B cell (primary cell): ENCODE results near the gene NYAP1. TPM values are rescaled to one million over a fixed set of nuclear protein-coding genes. Genes with fewer than 3 reads are reported as not detected.

Experiments used
- ATAC-seq: fragments of 200-7000 bp; cut with Tn5 transposase; one replicate; pipeline ENCODE4 v1.10.0; 2021; ENCODE audit warnings: low read depth, mild to moderate bottlenecking, moderate number of reproducible peaks, moderate library complexity
- CTCF ChIA-PET: fragments of 350-600 bp; sonication (Branson Sonifier 250); formaldehyde crosslinking; loops from one replicate; lab custom pipeline; 2021; ENCODE audit warnings: antibody characterized with exemption, inconsistent platforms; lab: Charles Lee
- POLR2A ChIA-PET: fragments of 350-600 bp; sonication (Branson Sonifier 250); formaldehyde crosslinking; loops from one replicate; lab custom pipeline; 2021; ENCODE audit warnings: antibody characterized with exemption; lab: Charles Lee
- DNase-seq: peaks from one replicate; pipeline ENCODE4 v3.0.0; 2013
- H2AFZ ChIP-seq: 2 replicates; pipeline ENCODE4 v1.6.1; 2012; ENCODE audit warnings: mild to moderate bottlenecking, low read depth, low read length; ENCODE audit not compliant: insufficient read depth, poor library complexity, severe bottlenecking
- H3K27ac ChIP-seq, 2 donors: 1 replicate in 1 of 2; 2 replicates in 1 of 2; pipeline ENCODE4 v1.5.1; 2012 to 2013; ENCODE audit warnings: low read length in 2 of 2, mild to moderate bottlenecking in 2 of 2, moderate library complexity in 1 of 2
- H3K27me3 ChIP-seq, 4 experiments: fragments of 200-600 bp in 1 of 4; sonication (generic) in 1 of 4; replicated peaks in 1 of 4; 1 replicate in 2 of 4; 2 replicates in 2 of 4; pipeline versions ENCODE4 v1.6.1 to v1.7.0; 2013 to 2016; ENCODE audit warnings: low read length in 3 of 4, mild to moderate bottlenecking in 2 of 4, mixed read lengths in 1 of 4, moderate library complexity in 1 of 4; ENCODE audit not compliant: insufficient read depth in 4 of 4, control insufficient read depth in 3 of 4; ENCODE audit errors: control extremely low read depth in 1 of 4
- H3K36me3 ChIP-seq, 2 experiments: replicated peaks in 1 of 2; 1 replicate in 1 of 2; 2 replicates in 1 of 2; pipeline versions ENCODE4 v1.6.1 to v1.7.1; 2013; ENCODE audit warnings: low read length in 1 of 2; ENCODE audit not compliant: insufficient read depth in 2 of 2, control insufficient read depth in 1 of 2; ENCODE audit errors: control extremely low read depth in 1 of 2, extremely low read depth in 1 of 2
- H3K4me1 ChIP-seq, 2 donors: fragments of 200-600 bp in 1 of 2; sonication (generic) in 1 of 2; 1 replicate in 1 of 2; 2 replicates in 1 of 2; pipeline versions ENCODE4 v1.5.1 to v1.6.1; 2013 to 2017; ENCODE audit warnings: low read length in 2 of 2; ENCODE audit not compliant: control insufficient read depth in 2 of 2, insufficient read depth in 2 of 2
- H3K4me2 ChIP-seq: replicated peaks from 2 replicates; pipeline ENCODE3; 2012; ENCODE audit warnings: mild to moderate bottlenecking, low read depth, low read length; ENCODE audit not compliant: poor library complexity, severe bottlenecking
- H3K4me3 ChIP-seq, 5 experiments: fragments of 200-600 bp in 1 of 5; sonication (generic) in 1 of 5; 1 replicate in 3 of 5; 2 replicates in 2 of 5; pipeline versions ENCODE4 v1.5.1 to v1.7.0; 2011 to 2016; ENCODE audit warnings: low read length in 4 of 5, mild to moderate bottlenecking in 4 of 5, low read depth in 2 of 5, control low read depth in 1 of 5, moderate library complexity in 1 of 5; ENCODE audit not compliant: insufficient read depth in 1 of 5; ENCODE audit errors: control extremely low read depth in 1 of 5, extremely low read depth in 1 of 5
- H3K79me2 ChIP-seq: fragments of 200-600 bp; sonication (generic); one replicate; pipeline ENCODE4 v1.6.0; 2016; ENCODE audit warnings: low read length; ENCODE audit not compliant: control insufficient read depth, insufficient read depth
- H3K9ac ChIP-seq: fragments of 200-600 bp; sonication (generic); 2 replicates; pipeline ENCODE4 v1.6.1; 2017; ENCODE audit warnings: mild to moderate bottlenecking, low read length, moderate library complexity
- H3K9me3 ChIP-seq, 3 donors: one replicate each; pipeline versions ENCODE4 v1.6.1 to v1.7.1; 2013; ENCODE audit warnings: low read length in 2 of 3; ENCODE audit not compliant: control insufficient read depth in 2 of 3, insufficient read depth in 1 of 3; ENCODE audit errors: control extremely low read depth in 1 of 3
- H4K20me1 ChIP-seq: 2 replicates; pipeline ENCODE4 v1.6.0; 2012; ENCODE audit warnings: mild to moderate bottlenecking, low read length; ENCODE audit not compliant: insufficient read depth, control insufficient read depth, poor library complexity, severe bottlenecking
- H3K27ac Mint-ChIP-seq: one replicate; pipeline ENCODE4 v1.8.0; 2021; ENCODE audit warnings: mixed read lengths
- H3K27me3 Mint-ChIP-seq: one replicate; pipeline ENCODE4 v1.8.0; 2021; ENCODE audit warnings: mixed read lengths
- H3K4me1 Mint-ChIP-seq: one replicate; pipeline ENCODE4 v1.8.0; 2021; ENCODE audit warnings: mixed read lengths
- H3K4me3 Mint-ChIP-seq: one replicate; pipeline ENCODE4 v1.8.0; 2021; ENCODE audit warnings: mixed read lengths
- H3K9me3 Mint-ChIP-seq: one replicate; pipeline ENCODE4 v1.8.0; 2022; ENCODE audit warnings: mixed read lengths; ENCODE audit not compliant: insufficient read depth
- CTCF ChIP-seq: fragments of 200-600 bp; IDR thresholded peaks from one replicate; pipeline ENCODE4 v1.8.0; 2022; ENCODE audit warnings: antibody characterized with exemption, mild to moderate bottlenecking
- EZH2 ChIP-seq: IDR thresholded peaks from 2 replicates; pipeline ENCODE4 v1.6.1; 2012; ENCODE audit warnings: borderline replicate concordance, low read depth, mild to moderate bottlenecking, moderate library complexity, low read length; ENCODE audit not compliant: insufficient read depth, poor library complexity, severe bottlenecking
- WGBS: methylation state at CpG from one replicate; pipeline ENCODE4 v1.1.5; 2013; ENCODE audit warnings: missing lambda C conversion rate; ENCODE audit not compliant: insufficient coverage; 5-methylcytosine and 5-hydroxymethylcytosine counted together
- intact Hi-C: fragments of 100-400 bp; cut with micrococcal nuclease; formaldehyde crosslinking; loops from one replicate; pipeline ENCODE4 v1.10.0; 2022
- polyA plus RNA-seq: library from polyadenylated mRNA; depleted of rRNA; stranded (reverse); fragments of >200 nt; gene quantifications from 2 replicates; pipeline ENCODE4 v1.2.3, GENCODE V29; 2012
- total RNA-seq, 2 donors: library from RNA; stranded (reverse); fragments of 120-200 nt in 1 of 2; gene quantifications; 1 replicate in 1 of 2; 2 replicates in 1 of 2; pipeline versions ENCODE4 v1.2.3 to v1.2.4, GENCODE V29; 2013 to 2022

Gene NYAP1
- total and polyA plus RNA-seq, 2 donors (not counting 1 experiment from before 2014, with no cell fraction given) = 0.06 TPM; not detected in 1

GRCh38 chr7:100457033-100457432 is 26.7 kb upstream of the NYAP1 start:
- WGBS = 100% methylated on average over 1 of the region's 6 CpGs
- H3K4me1 ChIP-seq = no peaks in the 10 kb centered on the region
- peaks cover 1 to 7% of the 10 kb centered on the region in 2 experiments for H3K36me3 ChIP-seq
- Mint-ChIP-seq H3K4me3 (no peak overlapping the region), H3K4me1 (peaks cover 3% of the 10 kb centered on the region), H3K9me3 (no peaks in the 10 kb centered on the region), H3K27ac (no peak overlapping the region), H3K27me3 (no peaks in the 10 kb centered on the region)
- DNase-seq (no peak), ATAC-seq (no peak)
- no peak overlapping the region for H2AFZ ChIP-seq
- H3K9me3 ChIP-seq = no peaks in the 10 kb centered on the region
- CTCF ChIA-PET = interaction anchor here (2.6 kb wide), 1 partner anchor 12 kb away, joined by 8 read pairs; no protein-coding TSS in a partner anchor
- H3K4me3 ChIP-seq = no peak overlapping the region
- H3K4me2 ChIP-seq = no peak overlapping the region
- no peak overlapping the region for H3K27ac ChIP-seq
- POLR2A ChIA-PET = interaction anchor here (0.7 to 0.8 kb wide), 3 partner anchors 10 to 47 kb away, joined by 3 to 8 read pairs (median 7); no protein-coding TSS in a partner anchor
- no peaks in the 10 kb centered on the region for H4K20me1 ChIP-seq
- no peaks in the 10 kb centered on the region for H3K79me2 ChIP-seq
- TF ChIP-seq EZH2 (no peak), CTCF (no peak)
- no peak overlapping the region for H3K9ac ChIP-seq
- H3K27me3 ChIP-seq = no peaks in the 10 kb centered on the region
- intact Hi-C loops = no loop called here

GRCh38 chr7:100464210-100464660 is 19.5 kb upstream of the NYAP1 start, which contains the start of gene SPACDR:
Gene SPACDR, minus strand, starts transcription at chr7:100464260. Its CDS starts 235 bp downstream, at chr7:100464025.
- no peak within 1 kb of the TSS for H3K27ac Mint-ChIP-seq
- Histone ChIP-seq H3K9me3 (no peaks in the 10 kb centered on the region), H3K27me3 (no peaks in the 10 kb centered on the region), H2AFZ (no peak within 1 kb of the TSS), H3K36me3 (peaks cover 4 to 29% of the 10 kb centered on the region in 2 experiments), H3K27ac (no peak within 1 kb of the TSS), H3K4me2 (no peak within 1 kb of the TSS), H4K20me1 (peaks cover 27% of the 10 kb centered on the region), H3K4me3 (no peak within 1 kb of the TSS), H3K4me1 (no peaks in the 10 kb centered on the region), H3K79me2 (peaks cover 25% of the 10 kb centered on the region), H3K9ac (no peak within 1 kb of the TSS)
- H3K9me3 Mint-ChIP-seq = no peaks in the 10 kb centered on the region
- no CpG with 5 or more reads among the region's 7 CpGs for WGBS
- TF ChIP-seq CTCF (no peak), EZH2 (no peak)
- no peak within 1 kb of the TSS for H3K4me3 Mint-ChIP-seq
- ChIA-PET POLR2A (interaction anchor here (0.6 kb wide), 1 partner anchor 35 kb away, joined by 6 read pairs; the partner anchor contains the start of gene MEPCE), CTCF (interaction anchor here (1.1 to 2.6 kb wide), 3 partner anchors 18 to 100 kb away, joined by 3 to 15 read pairs (median 5); no protein-coding TSS in a partner anchor)
- DNase-seq (no peak), ATAC-seq (no peak)
- intact Hi-C loops = no loop called here
- H3K4me1 Mint-ChIP-seq = peaks cover 2% of the 10 kb centered on the region
- H3K27me3 Mint-ChIP-seq = no peaks in the 10 kb centered on the region
